GM18498 (cell line): ENCODE measurements around the gene SLCO1C1.
"Not testable (repeated sequence)": the region's sequence is repeated elsewhere in the genome, so short reads cannot be mapped to it uniquely, and the experiment has no call there.

ENCODE experiments used
- ATAC-seq: cut with Tn5 transposase; IDR thresholded peaks from one replicate; pipeline ENCODE4 v1.9.1; 2021; ENCODE audit warnings: mild to moderate bottlenecking, moderate library complexity; ENCODE audit not compliant: unreplicated experiment

SLCO1C1 gene

GRCh38 chr12:20695232-20695631 lies at the start of gene SLCO1C1:
SLCO1C1 (plus strand) TSS chr12:20695332; CDS start chr12:20699577, 4,245 bp downstream.
- no peak for ATAC-seq

- no peak for ATAC-seq
Observed at GRCh38 chr12:20646239-20646827, 48.8 kb upstream of the SLCO1C1 start.

- no peak for ATAC-seq
Observed at GRCh38 chr12:20653871-20654270, 41.3 kb upstream of the SLCO1C1 start.

GRCh38 chr12:20656600-20656999 lies 38.5 kb upstream of the SLCO1C1 start:
- no peak for ATAC-seq

- no peak for ATAC-seq
Observed at GRCh38 chr12:20657496-20657895, 37.6 kb upstream of the SLCO1C1 start.

GRCh38 chr12:20681334-20681733 lies 13.8 kb upstream of the SLCO1C1 start:
- ATAC-seq: no peak

- no peak for ATAC-seq
Observed at GRCh38 chr12:20696181-20696905, 1.2 kb downstream of the SLCO1C1 start.

- no peak for ATAC-seq
Observed at GRCh38 chr12:20701106-20701505, 6.0 kb downstream of the SLCO1C1 start.

GRCh38 chr12:20704860-20705259 lies 9.7 kb downstream of the SLCO1C1 start:
- no peak for ATAC-seq

GRCh38 chr12:20711846-20712245 lies 16.7 kb downstream of the SLCO1C1 start:
- ATAC-seq: no peak

- no peak for ATAC-seq
Observed at GRCh38 chr12:20716037-20716436, 20.9 kb downstream of the SLCO1C1 start.

- no peak for ATAC-seq
Observed at GRCh38 chr12:20716985-20717384, 21.9 kb downstream of the SLCO1C1 start.

- ATAC-seq: no peak
Observed at GRCh38 chr12:20718294-20718693, 23.2 kb downstream of the SLCO1C1 start.

GRCh38 chr12:20722142-20722541 lies 27.0 kb downstream of the SLCO1C1 start:
- no peak for ATAC-seq

GRCh38 chr12:20731274-20731673 lies 36.1 kb downstream of the SLCO1C1 start:
- ATAC-seq: no peak

- no peak for ATAC-seq
Observed at GRCh38 chr12:20740972-20741371, 45.8 kb downstream of the SLCO1C1 start.

GRCh38 chr12:20748198-20748597 lies 53.1 kb downstream of the SLCO1C1 start:
- ATAC-seq: no peak

GRCh38 chr12:20751046-20751445 lies 55.9 kb downstream of the SLCO1C1 start:
- ATAC-seq: no peak

GRCh38 chr12:20777420-20777819 lies 82.3 kb downstream of the SLCO1C1 start:
- no peak for ATAC-seq

GRCh38 chr12:20778969-20779368 lies 83.8 kb downstream of the SLCO1C1 start:
- no peak for ATAC-seq

- not testable (repeated sequence) for ATAC-seq
Observed at GRCh38 chr12:20779971-20780370, 84.8 kb downstream of the SLCO1C1 start.

GRCh38 chr12:20783796-20784357 lies 88.7 kb downstream of the SLCO1C1 start:
- ATAC-seq: not testable (repeated sequence)
